IMR-90 (cell line): ENCODE results near the gene PRAMEF6. TPM values are rescaled to one million over a fixed set of nuclear protein-coding genes. Genes with fewer than 3 reads are reported as not detected.
"Not testable (repeated sequence)": the region's sequence is repeated elsewhere in the genome, so short reads cannot be mapped to it uniquely, and the experiment has no call there.

Source experiments
- ATAC-seq: fragments of 200-7000 bp; cut with Tn5 transposase; 2 replicates; pipeline ENCODE4 v1.9.1; 2020; ENCODE audit warnings: low read depth, mild to moderate bottlenecking, moderate library complexity
- Bru-seq: library from RNA; stranded (reverse); fragments of 400-500 nt; gene quantifications from one replicate; lab custom pipeline; 2021; lab: Mats Ljungman, UMichigan
- BruChase-seq, 2 experiments: library from RNA; stranded (reverse); fragments of 400-500 nt; gene quantifications; one replicate each; lab custom pipeline; 2021; lab: Mats Ljungman, UMichigan
- BruUV-seq: library from RNA; stranded (reverse); fragments of 400-500 nt; replicated peaks from 2 replicates; lab custom pipeline; 2021; lab: Mats Ljungman, UMichigan
- CTCF ChIA-PET: fragments of 300-600 bp; formaldehyde crosslinking; extraction: SDS; loops from one replicate; lab custom pipeline; 2021; ENCODE audit warnings: antibody characterized with exemption; lab: Yijun Ruan, JAX
- POLR2A ChIA-PET: fragments of 300-600 bp; sonication (Branson Sonifier 250); formaldehyde crosslinking; loops from one replicate; lab custom pipeline; 2022; ENCODE audit warnings: antibody characterized with exemption; ENCODE audit not compliant: unreplicated experiment; lab: Charles Lee
- DNase-seq: peaks from one replicate; pipeline ENCODE4 v3.0.0; 2013
- H2AFZ ChIP-seq: replicated peaks from 2 replicates; pipeline ENCODE3; 2013; ENCODE audit warnings: low read length, mild to moderate bottlenecking; ENCODE audit not compliant: poor library complexity
- H2AK5ac ChIP-seq: 2 replicates; pipeline ENCODE4 v1.6.1; 2013; ENCODE audit warnings: low read depth, low read length, inconsistent platforms
- H2AK9ac ChIP-seq: replicated peaks from 2 replicates; pipeline ENCODE3; 2013; ENCODE audit warnings: mild to moderate bottlenecking, low read depth, low read length, moderate library complexity; ENCODE audit not compliant: poor library complexity
- H2BK120ac ChIP-seq: 2 replicates; pipeline ENCODE4 v1.6.1; 2013; ENCODE audit warnings: low read depth, low read length, inconsistent platforms
- H2BK15ac ChIP-seq: 3 replicates; pipeline ENCODE4 v1.6.1; 2013; ENCODE audit warnings: low read depth, low read length, inconsistent platforms
- H2BK20ac ChIP-seq: 2 replicates; pipeline ENCODE4 v1.6.1; 2013; ENCODE audit warnings: low read depth, mild to moderate bottlenecking, inconsistent platforms, low read length, moderate library complexity
- H2BK5ac ChIP-seq: 2 replicates; pipeline ENCODE4 v1.6.1; 2013; ENCODE audit warnings: mild to moderate bottlenecking, low read depth, low read length, inconsistent platforms; ENCODE audit not compliant: poor library complexity, severe bottlenecking
- H3K14ac ChIP-seq: replicated peaks from 2 replicates; pipeline ENCODE4 v1.6.1; 2013; ENCODE audit warnings: low read depth, low read length, inconsistent platforms
- H3K18ac ChIP-seq: 2 replicates; pipeline ENCODE4 v1.6.1; 2013; ENCODE audit warnings: low read depth, low read length, control low read depth
- H3K23ac ChIP-seq: 2 replicates; pipeline ENCODE4 v1.6.1; 2013; ENCODE audit warnings: low read depth, low read length, inconsistent platforms
- H3K27ac ChIP-seq: 2 replicates; pipeline ENCODE4 v1.5.1; 2013; ENCODE audit warnings: mild to moderate bottlenecking, control low read depth, low read length; ENCODE audit not compliant: insufficient read depth
- H3K27me3 ChIP-seq: 2 replicates; pipeline ENCODE4 v1.6.1; 2013; ENCODE audit warnings: low read length; ENCODE audit not compliant: control insufficient read depth, insufficient read depth
- H3K36me3 ChIP-seq: 2 replicates; pipeline ENCODE4 v1.6.1; 2013; ENCODE audit warnings: low read length, mixed read lengths; ENCODE audit not compliant: control insufficient read depth, insufficient read depth
- H3K4ac ChIP-seq: 2 replicates; pipeline ENCODE4 v1.6.1; 2013; ENCODE audit warnings: low read depth, low read length, inconsistent platforms
- H3K4me1 ChIP-seq: 2 replicates; pipeline ENCODE4 v1.6.1; 2013; ENCODE audit warnings: low read length, mixed read lengths; ENCODE audit not compliant: control insufficient read depth, insufficient read depth
- H3K4me2 ChIP-seq: 2 replicates; pipeline ENCODE4 v1.6.1; 2013; ENCODE audit warnings: low read depth, mild to moderate bottlenecking, control low read depth, low read length, moderate library complexity
- H3K4me3 ChIP-seq: 2 replicates; pipeline ENCODE4 v1.5.1; 2013; ENCODE audit warnings: low read depth, mild to moderate bottlenecking, control low read depth, low read length, moderate library complexity; ENCODE audit not compliant: insufficient read depth
- H3K56ac ChIP-seq: 2 replicates; pipeline ENCODE4 v1.6.1; 2013; ENCODE audit warnings: low read length, inconsistent platforms; ENCODE audit not compliant: insufficient read depth; ENCODE audit errors: extremely low read depth
- H3K79me1 ChIP-seq, 2 experiments: 2 replicates each; pipeline ENCODE4 v1.6.1; 2013; ENCODE audit warnings: low read length in 2 of 2, inconsistent platforms in 1 of 2, low read depth in 1 of 2
- H3K9ac ChIP-seq: 2 replicates; pipeline ENCODE4 v1.6.1; 2013; ENCODE audit warnings: low read depth, low read length, control low read depth
- H3K9me1 ChIP-seq: 2 replicates; pipeline ENCODE4 v1.6.1; 2013; ENCODE audit warnings: low read length, inconsistent platforms; ENCODE audit not compliant: insufficient read depth
- H3K9me3 ChIP-seq: 2 replicates; pipeline ENCODE4 v1.6.1; 2013; ENCODE audit warnings: low read length; ENCODE audit not compliant: control insufficient read depth, insufficient read depth
- H4K20me1 ChIP-seq: 2 replicates; pipeline ENCODE4 v1.6.1; 2013; ENCODE audit warnings: low read length, inconsistent platforms; ENCODE audit not compliant: insufficient read depth
- H4K5ac ChIP-seq: 2 replicates; pipeline ENCODE4 v1.6.1; 2013; ENCODE audit warnings: mild to moderate bottlenecking, low read depth, low read length, control low read depth
- H4K8ac ChIP-seq, 2 experiments: 2 replicates each; pipeline ENCODE4 v1.6.1; 2013; ENCODE audit warnings: low read depth in 2 of 2, low read length in 2 of 2, control low read depth in 1 of 2, inconsistent platforms in 1 of 2
- H4K91ac ChIP-seq: 2 replicates; pipeline ENCODE4 v1.6.1; 2013; ENCODE audit warnings: low read depth, low read length, inconsistent platforms; ENCODE audit not compliant: insufficient read depth
- WGBS, 2 experiments: methylation state at CpG; one replicate each; pipeline versions ENCODE4 v1.1.5 to v1.1.7; 2013; ENCODE audit warnings: missing lambda C conversion rate in 2 of 2; ENCODE audit not compliant: insufficient read length in 1 of 2; ENCODE audit errors: extremely low coverage in 2 of 2; 5-methylcytosine and 5-hydroxymethylcytosine counted together
- dilution Hi-C: fragments of 300-500 bp; cut with HindIII; formaldehyde crosslinking; loops from one replicate; pipeline ENCODE4 v1.14.3; 2018; ENCODE audit warnings: low sequenced_read_pairs; ENCODE audit not compliant: unreplicated experiment
- in situ Hi-C: fragments of 300-500 bp; cut with MboI; formaldehyde crosslinking; loops from 3 replicates; pipeline ENCODE4 v1.14.3; 2019; ENCODE audit warnings: low sequenced_read_pairs, inconsistent platforms, mixed read lengths
- intact Hi-C: fragments of 100-400 bp; cut with micrococcal nuclease; formaldehyde crosslinking; loops from 2 replicates; pipeline ENCODE4 v1.10.0; 2022
- long read RNA-seq: library from polyadenylated mRNA; unstranded; transcript quantifications from one replicate; pipeline ENCODE4 v2.0.0, GENCODE V29; 2021; ENCODE audit not compliant: unreplicated experiment
- polyA plus RNA-seq, 3 experiments: library from polyadenylated mRNA; depleted of rRNA; stranded (reverse); fragments of >200 nt; gene quantifications; 2 replicates each; pipeline ENCODE4 v1.2.3, GENCODE V29; 2012; ENCODE audit warnings: low replicate concordance in 1 of 3
- total RNA-seq: library from RNA; depleted of rRNA; stranded (reverse); fragments of >200 nt; gene quantifications from 2 replicates; pipeline ENCODE4 v1.2.3, GENCODE V29; 2012; rRNA removed

Gene PRAMEF6
- total RNA-seq (not detected in 2 replicates), polyA plus RNA-seq (2012; rRNA removed) (not detected in 2 replicates), Bru-seq, nascent RNA (not detected), BruChase-seq, experiment 1, labeled RNA remaining after a 6-hour chase (not detected), BruChase-seq, experiment 2, labeled RNA remaining after a 2-hour chase (not detected)
- not detected in 2 replicates for polyA plus RNA-seq (2012; cell fraction: cytosol; rRNA removed)
- not detected in 2 replicates for polyA plus RNA-seq (2012; cell fraction: nucleus; rRNA removed; ENCODE audit: low replicate concordance)
- long read RNA-seq: 0 reads

DNA sequence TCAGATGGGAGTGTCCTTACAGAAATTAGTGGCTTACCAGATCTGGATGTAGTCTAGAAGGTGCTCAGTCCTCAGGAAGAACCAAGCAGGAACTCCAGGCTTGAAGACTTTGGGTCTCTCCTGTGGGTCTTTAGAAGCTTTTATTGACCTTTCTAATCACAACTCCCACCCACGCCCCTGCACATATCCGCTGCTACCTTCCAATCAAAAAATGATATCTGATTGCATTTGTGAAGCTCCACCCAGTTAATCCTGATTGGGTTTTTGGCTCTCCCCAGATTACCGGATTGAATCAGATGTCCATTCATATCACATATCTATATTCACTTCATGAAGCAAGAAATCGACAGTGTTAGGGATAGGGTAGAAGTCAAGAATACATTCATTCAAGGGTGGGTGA lies at the start of gene PRAMEF6:
Gene PRAMEF6 (minus strand): TSS at position 101 of the 400 bp plus-strand sequence. CDS start 5,062 bp downstream, outside the sequence.
- no CpG with 5 or more reads among the region's 4 CpGs for WGBS, 2 experiments
- H2AFZ ChIP-seq, H2BK120ac ChIP-seq, H4K20me1 ChIP-seq, H3K9ac ChIP-seq, intact Hi-C loops, in situ Hi-C loops, DNase-seq, H3K27me3 ChIP-seq, H4K5ac ChIP-seq, H2AK5ac ChIP-seq, H3K27ac ChIP-seq, H2AK9ac ChIP-seq, H3K79me1 ChIP-seq, H2BK5ac ChIP-seq, H2BK15ac ChIP-seq, H3K14ac ChIP-seq, H3K4me1 ChIP-seq, H2BK20ac ChIP-seq, ATAC-seq, H3K56ac ChIP-seq, H3K4ac ChIP-seq, H3K18ac ChIP-seq, H4K8ac ChIP-seq, H3K9me1 ChIP-seq, H3K36me3 ChIP-seq, H4K91ac ChIP-seq, H3K23ac ChIP-seq, dilution Hi-C loops, H3K4me2 ChIP-seq, CTCF ChIA-PET, BruUV-seq, H3K9me3 ChIP-seq, H3K4me3 ChIP-seq, POLR2A ChIA-PET: not testable (repeated sequence)

DNA sequence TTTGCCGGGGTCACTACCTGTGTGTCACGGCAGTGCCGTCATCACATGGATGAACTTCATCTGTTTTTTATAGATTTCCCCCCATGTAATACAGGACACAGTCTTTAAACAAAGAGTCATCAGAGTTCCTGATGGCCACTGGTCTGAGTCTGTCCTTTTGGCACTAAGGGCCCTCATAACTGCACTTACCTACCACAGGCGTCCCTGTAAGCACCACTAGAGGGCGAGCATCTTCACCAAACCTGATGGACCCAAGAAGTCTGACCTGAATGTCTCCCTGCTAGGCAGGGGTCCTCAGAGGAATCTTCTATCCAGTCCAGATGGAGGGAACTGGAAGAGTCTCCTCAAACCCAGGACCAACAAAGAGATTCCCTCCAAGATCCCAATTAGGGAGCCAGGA lies 23.0 kb downstream of the PRAMEF6 start:
- H3K14ac ChIP-seq, H2BK20ac ChIP-seq, H4K20me1 ChIP-seq, H3K9ac ChIP-seq, CTCF ChIA-PET, H3K4me1 ChIP-seq, H3K56ac ChIP-seq, H3K27ac ChIP-seq, in situ Hi-C loops, H4K5ac ChIP-seq, H3K79me1 ChIP-seq, POLR2A ChIA-PET, H4K91ac ChIP-seq, H2BK120ac ChIP-seq, BruUV-seq, H3K4me2 ChIP-seq, ATAC-seq, H3K23ac ChIP-seq, H3K18ac ChIP-seq, H2AK5ac ChIP-seq, H3K27me3 ChIP-seq, H2AFZ ChIP-seq, dilution Hi-C loops, H4K8ac ChIP-seq, H3K9me1 ChIP-seq, H2BK5ac ChIP-seq, H3K9me3 ChIP-seq, H3K36me3 ChIP-seq, H3K4me3 ChIP-seq, DNase-seq, H3K4ac ChIP-seq, H2AK9ac ChIP-seq, H2BK15ac ChIP-seq, intact Hi-C loops: not testable (repeated sequence)
- WGBS, 2 experiments: no CpG with 5 or more reads among the region's 5 CpGs
